B cell (primary cell): Measurements from ENCODE around the gene PDE10A.

Experiments used
- EZH2 ChIP-seq: IDR thresholded peaks from 2 replicates; pipeline ENCODE4 v1.6.1; 2012; ENCODE audit warnings: borderline replicate concordance, low read depth, mild to moderate bottlenecking, moderate library complexity, low read length; ENCODE audit not compliant: insufficient read depth, poor library complexity, severe bottlenecking
- TF ChIP-seq, protein P1 (sequence below): fragments of 200-600 bp; IDR thresholded peaks from one replicate; pipeline ENCODE4 v1.8.0; 2022; ENCODE audit warnings: antibody characterized with exemption, mild to moderate bottlenecking

DNA sequence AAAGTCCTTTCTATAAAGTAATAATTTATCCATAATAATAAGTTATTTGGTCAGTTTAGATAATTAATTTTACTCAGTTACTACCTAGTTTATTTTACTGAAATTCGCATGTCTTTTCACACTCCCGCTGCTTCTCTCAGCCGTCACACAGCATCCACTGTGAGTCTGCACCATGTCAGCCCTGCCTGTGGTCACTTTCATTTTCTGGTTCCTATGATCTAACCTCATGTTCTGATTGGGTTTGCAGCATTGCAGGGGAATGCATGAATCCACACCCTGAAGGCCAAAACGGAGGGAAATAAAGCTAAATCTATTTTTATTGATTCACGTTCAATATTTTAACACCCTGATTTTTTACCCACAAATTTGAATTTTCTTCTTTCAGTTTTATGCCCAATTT, 47.4 kb downstream of the PDE10A start:
- TF ChIP-seq, protein P1, sequence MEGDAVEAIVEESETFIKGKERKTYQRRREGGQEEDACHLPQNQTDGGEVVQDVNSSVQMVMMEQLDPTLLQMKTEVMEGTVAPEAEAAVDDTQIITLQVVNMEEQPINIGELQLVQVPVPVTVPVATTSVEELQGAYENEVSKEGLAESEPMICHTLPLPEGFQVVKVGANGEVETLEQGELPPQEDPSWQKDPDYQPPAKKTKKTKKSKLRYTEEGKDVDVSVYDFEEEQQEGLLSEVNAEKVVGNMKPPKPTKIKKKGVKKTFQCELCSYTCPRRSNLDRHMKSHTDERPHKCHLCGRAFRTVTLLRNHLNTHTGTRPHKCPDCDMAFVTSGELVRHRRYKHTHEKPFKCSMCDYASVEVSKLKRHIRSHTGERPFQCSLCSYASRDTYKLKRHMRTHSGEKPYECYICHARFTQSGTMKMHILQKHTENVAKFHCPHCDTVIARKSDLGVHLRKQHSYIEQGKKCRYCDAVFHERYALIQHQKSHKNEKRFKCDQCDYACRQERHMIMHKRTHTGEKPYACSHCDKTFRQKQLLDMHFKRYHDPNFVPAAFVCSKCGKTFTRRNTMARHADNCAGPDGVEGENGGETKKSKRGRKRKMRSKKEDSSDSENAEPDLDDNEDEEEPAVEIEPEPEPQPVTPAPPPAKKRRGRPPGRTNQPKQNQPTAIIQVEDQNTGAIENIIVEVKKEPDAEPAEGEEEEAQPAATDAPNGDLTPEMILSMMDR = no peak
- no peak for TF ChIP-seq EZH2
